OCI-LY7 (cell line): Measurements from ENCODE around the gene CYB5A.

Experiments
- CTCF ChIP-seq: fragments of 200-600 bp; sonication (generic); conservative IDR thresholded peaks from 2 replicates; pipeline ENCODE4 v1.5.1; 2014; ENCODE audit warnings: mild to moderate bottlenecking, antibody characterized with exemption, low read length, moderate library complexity, mixed read lengths
- EZH2phosphoT487 ChIP-seq: fragments of 200-600 bp; sonication (generic); IDR thresholded peaks from 2 replicates; pipeline ENCODE4 v1.6.1; 2018; ENCODE audit warnings: low read depth, borderline replicate concordance, mild to moderate bottlenecking, mixed run types, antibody characterized with exemption, low read length, moderate library complexity, mixed read lengths

- TF ChIP-seq CTCF, result no peak
- no peak for TF ChIP-seq EZH2phosphoT487
These were observed 830 bp downstream of the CYB5A start for GRCh38 chr18:74290794-74291471.
